ENCODE results near the gene PLEK. TPM values are rescaled to one million over a fixed set of nuclear protein-coding genes. Genes with fewer than 3 reads are reported as not detected.

The PLEK gene
- total and polyA plus RNA-seq, 10 of the 15 experiments (the other 5 are each of a cell fraction or from before 2014, with no cell fraction given): 229 to 804 (median 362) TPM

- no peaks in the 10 kb centered on the region for H3K27me3 ChIP-seq (replicated peaks in 1 of 2; ENCODE audit: control insufficient read depth in 2 of 2, insufficient read depth in 2 of 2, low read length in 1 of 2)
- DNase-seq (ENCODE audit: low read depth, low spot score): no peak
- no peak overlapping the region for H3K4me3 ChIP-seq
- ChIA-PET RAD21 (ENCODE audit: unreplicated experiment) (interaction anchor here (0.7 to 7.2 kb wide), 13 partner anchors 9 to 46 kb away, joined by 3 to 61 read pairs (median 5); no protein-coding TSS in a partner anchor), SMC1A (ENCODE audit: uncharacterized antibody, unreplicated experiment) (interaction anchor here (0.8 to 7.6 kb wide), 14 partner anchors 8 to 38 kb away, joined by 3 to 113 read pairs (median 10); partner anchors contain the start of gene PLEK), POLR2A (interaction anchor here (1.1 to 5.0 kb wide), 8 partner anchors 8 to 42 kb away, joined by 3 to 48 read pairs (median 4); partner anchors contain the start of gene PLEK), CTCF (interaction anchor here (1.0 to 2.8 kb wide), 9 partner anchors 9 to 165 kb away, joined by 3 to 14 read pairs (median 5); partner anchors contain the start of gene PLEK)
- no peaks in the 10 kb centered on the region for H4K20me1 ChIP-seq (ENCODE audit: control insufficient read depth, insufficient read depth)
- FAIRE-seq: peak; percentile 72
- BruUV-seq (replicated peaks): no TSS peak
- H3K9ac ChIP-seq (ENCODE audit: control insufficient read depth, insufficient read depth, low read length): no peak overlapping the region
- intact Hi-C loops (cut with micrococcal nuclease; ENCODE audit: unreplicated experiment) (no loop called here), in situ Hi-C loops (cut with MboI) (no loop called here)
- no peaks in the 10 kb centered on the region for H3K79me2 ChIP-seq (ENCODE audit: control insufficient read depth, insufficient read depth, low read length)
- 21% methylated on average over 4 of the region's 4 CpGs for WGBS (ENCODE audit: insufficient coverage, insufficient replicate concordance, low lambda C conversion rate, missing lambda C conversion rate)
- H3K9me3 ChIP-seq (replicated peaks; ENCODE audit: control insufficient read depth, insufficient read depth, low read length): no peaks in the 10 kb centered on the region; the same call in 1 of the 3 replicates
- ATAC-seq: peak; percentile 89
- no peaks in the 10 kb centered on the region for H3K36me3 ChIP-seq (ENCODE audit: control insufficient read depth in 2 of 2, insufficient read depth in 2 of 2, low read length in 1 of 2)
- peak overlapping the region; percentile 55; the same call in 1 of the 2 replicates for H3K4me2 ChIP-seq (ENCODE audit: control insufficient read depth, insufficient read depth)
- H3K27ac ChIP-seq (ENCODE audit: control insufficient read depth, insufficient read depth): peak overlapping the region; percentile 52
- peaks cover 25% of the 10 kb centered on the region for H3K4me1 ChIP-seq (ENCODE audit: control insufficient read depth, insufficient read depth, low read length)
- no peak overlapping the region for H2AFZ ChIP-seq (ENCODE audit: control insufficient read depth, low read depth, low read length)
- 0 out of 2 replicates have a peak, but pooled peaks have one; percentile 10 for TF ChIP-seq SMC3 (IDR thresholded peaks at IDR 0.05; ENCODE audit: borderline replicate concordance, low read length)
- 0 out of 2 replicates have a peak, but pooled peaks have one; percentile 34 for TF ChIP-seq EED (IDR thresholded peaks at IDR 0.05; ENCODE audit: low read depth)
- peak; percentile 18; the same call in 1 of the 2 replicates for TF ChIP-seq NFIC (IDR thresholded peaks at IDR 0.05; ENCODE audit: low read depth, low read length)
- no peak for TF ChIP-seq PAX8 (IDR thresholded peaks at IDR 0.05)
- TF ChIP-seq MLLT1 (IDR thresholded peaks at IDR 0.05): 0 out of 2 replicates have a peak, but pooled peaks have one; percentile 16
- peak; percentile 84 for TF ChIP-seq YY1 (IDR thresholded peaks at IDR 0.05; ENCODE audit: low read depth, low read length)
- TF ChIP-seq ATF2 (IDR thresholded peaks at IDR 0.05; ENCODE audit: low read length): no peak
- TF ChIP-seq ZNF687 (IDR thresholded peaks at IDR 0.05): peak; percentile 60; the same call in 1 of the 2 replicates
- TF ChIP-seq ASH2L (IDR thresholded peaks at IDR 0.05; ENCODE audit: borderline replicate concordance, low read depth): no peak
- TF ChIP-seq SUZ12 (IDR thresholded peaks at IDR 0.05; ENCODE audit: unreplicated experiment): no peak
- no peak for TF ChIP-seq POLR2AphosphoS2 (IDR thresholded peaks at IDR 0.05; ENCODE audit: low read depth, low read length)
- 0 out of 2 replicates have a peak, but pooled peaks have one; percentile 15 for TF ChIP-seq TBL1XR1 (IDR thresholded peaks at IDR 0.05; ENCODE audit: low read depth, low read length)
- TF ChIP-seq NBN (IDR thresholded peaks at IDR 0.05): peak; percentile 51; the same call in 1 of the 2 replicates
- TF ChIP-seq EZH2 (IDR thresholded peaks at IDR 0.05; ENCODE audit: borderline replicate concordance, control insufficient read depth, low read depth, low read length): no peak
- no peak for TF ChIP-seq HCFC1 (IDR thresholded peaks at IDR 0.05; ENCODE audit: low read length)
- TF ChIP-seq ZNF24 (IDR thresholded peaks at IDR 0.05): no peak
- TF ChIP-seq IKZF2 (IDR thresholded peaks at IDR 0.05): peak; percentile 17 to 44; a peak in 2 of 4 replicates
- TF ChIP-seq WRNIP1 (IDR thresholded peaks at IDR 0.05; ENCODE audit: borderline replicate concordance, low read depth, low read length): no peak
- TF ChIP-seq IKZF1 (conservative IDR thresholded peaks at IDR 0.05): peak; percentile 63
Observed at GRCh38 chr2:68403199-68403644, 38.1 kb downstream of the PLEK start.

Measured in GM12878 (cell line).